CD4-positive, alpha-beta T cell (primary cell): ENCODE data around the gene FREM1. TPM values are rescaled to one million over a fixed set of nuclear protein-coding genes. Genes with fewer than 3 reads are reported as not detected.
"Not testable (repeated sequence)": the region's sequence is repeated elsewhere in the genome, so short reads cannot be mapped to it uniquely, and the experiment has no call there.

Experiments
- ATAC-seq: fragments of 200-7000 bp; cut with Tn5 transposase; one replicate; pipeline ENCODE4 v1.10.0; 2022; ENCODE audit warnings: mild to moderate bottlenecking; ENCODE audit not compliant: poor library complexity
- CTCF ChIA-PET: fragments of 350-600 bp; sonication (Branson Sonifier 250); formaldehyde crosslinking; loops from one replicate; lab custom pipeline; 2021; ENCODE audit warnings: antibody characterized with exemption, inconsistent platforms; lab: Charles Lee
- POLR2A ChIA-PET: fragments of 350-600 bp; sonication (Branson Sonifier 250); formaldehyde crosslinking; loops from one replicate; lab custom pipeline; 2021; ENCODE audit warnings: antibody characterized with exemption, inconsistent platforms; lab: Charles Lee
- DNase-seq, 14 experiments: peaks; one replicate each; pipeline ENCODE4 v3.0.0-alpha.2; 2013 to 2020; ENCODE audit warnings: mixed read lengths in 2 of 14
- H3K27ac ChIP-seq, 2 donors: one replicate each; pipeline versions ENCODE4 v1.5.1 to v1.7.0; 2013; ENCODE audit warnings: low read length in 2 of 2, low read depth in 1 of 2, mild to moderate bottlenecking in 1 of 2
- H3K27me3 ChIP-seq, 2 experiments: 1 replicate in 1 of 2; 2 replicates in 1 of 2; pipeline versions ENCODE4 v1.6.1 to v1.7.0; 2013; ENCODE audit warnings: low read length in 2 of 2, control low read depth in 1 of 2, mild to moderate bottlenecking in 1 of 2, moderate library complexity in 1 of 2; ENCODE audit not compliant: insufficient read depth in 2 of 2, control insufficient read depth in 1 of 2
- H3K36me3 ChIP-seq: one replicate; pipeline ENCODE4 v1.6.1; 2013; ENCODE audit warnings: low read length, control low read depth; ENCODE audit not compliant: insufficient read depth
- H3K4me1 ChIP-seq: one replicate; pipeline ENCODE4 v1.6.1; 2013; ENCODE audit warnings: low read length, control low read depth; ENCODE audit not compliant: insufficient read depth
- H3K4me3 ChIP-seq: one replicate; pipeline ENCODE4 v1.5.1; 2013; ENCODE audit warnings: mild to moderate bottlenecking, low read length, moderate library complexity
- H3K9me3 ChIP-seq, 2 experiments: 1 replicate in 1 of 2; 2 replicates in 1 of 2; pipeline versions ENCODE4 v1.6.1 to v1.7.0; 2013; ENCODE audit warnings: low read length in 2 of 2, mild to moderate bottlenecking in 2 of 2, control low read depth in 1 of 2, moderate library complexity in 1 of 2; ENCODE audit not compliant: control insufficient read depth in 1 of 2, insufficient read depth in 1 of 2
- H3K27ac Mint-ChIP-seq: one replicate; pipeline ENCODE4 v1.8.0; 2020; ENCODE audit warnings: mixed read lengths
- H3K27me3 Mint-ChIP-seq: one replicate; pipeline ENCODE4 v1.8.0; 2021; ENCODE audit warnings: mixed read lengths
- H3K36me3 Mint-ChIP-seq: one replicate; pipeline ENCODE4 v1.8.0; 2021; ENCODE audit warnings: low read depth, mixed read lengths
- H3K4me1 Mint-ChIP-seq: one replicate; pipeline ENCODE4 v1.8.0; 2021; ENCODE audit warnings: low read depth, mixed read lengths
- H3K4me3 Mint-ChIP-seq: one replicate; pipeline ENCODE4 v1.8.0; 2020; ENCODE audit warnings: mild to moderate bottlenecking, mixed read lengths
- H3K9me3 Mint-ChIP-seq: one replicate; pipeline ENCODE4 v1.8.0; 2020; ENCODE audit warnings: mixed read lengths
- intact Hi-C, 2 experiments: fragments of 100-400 bp; cut with DNase I in 1 of 2; cut with micrococcal nuclease in 1 of 2; formaldehyde crosslinking; loops; one replicate each; pipeline versions ENCODE4 v1.15.1 to v1.9.0; 2023 to 2025; cut with DNase I, micrococcal nuclease
- total RNA-seq, 174 experiments: library from RNA in 2 of 174; stranded (reverse) in 2 of 174; gene quantifications; one replicate each; pipeline ENCODE4 v1.2.3 and lab custom pipeline; 2021 to 2026
- TF ChIP-seq, protein P1 (sequence below): fragments of 200-600 bp; IDR thresholded peaks from one replicate; pipeline ENCODE4 v1.8.0; 2022; ENCODE audit warnings: antibody characterized with exemption, mild to moderate bottlenecking

The FREM1 gene
- total RNA-seq, 2 experiments from 2014 or later = 0.27 TPM; not detected in 1

DNA sequence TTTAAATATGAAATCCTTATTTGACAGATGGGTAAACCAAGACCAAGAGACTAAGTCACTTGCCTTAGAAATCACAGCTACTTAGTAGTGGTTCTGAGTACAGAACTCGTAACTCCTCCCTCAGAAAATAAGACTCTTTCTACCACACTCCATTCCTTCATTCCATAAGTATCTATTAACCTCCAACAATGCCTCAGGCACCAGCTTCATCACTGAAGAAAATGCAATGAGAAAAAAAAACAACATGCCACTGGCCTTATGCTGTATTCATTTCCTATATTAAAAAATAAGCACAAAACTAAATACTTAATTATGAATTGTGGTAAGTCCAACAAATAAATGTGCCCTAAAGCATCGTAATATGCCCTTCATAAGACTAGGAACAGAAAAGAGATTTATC, 13.5 kb upstream of the FREM1 start:
- no peaks in the 10 kb centered on the region for H3K27me3 ChIP-seq
- no peaks in the 10 kb centered on the region for H3K27me3 Mint-ChIP-seq
- no peaks in the 10 kb centered on the region for H3K36me3 Mint-ChIP-seq
- no peak overlapping the region for H3K27ac ChIP-seq
- H3K4me1 Mint-ChIP-seq = no peaks in the 10 kb centered on the region
- H3K9me3 Mint-ChIP-seq = no peaks in the 10 kb centered on the region
- DNase-seq = no peak
- no peak for ATAC-seq
- H3K36me3 ChIP-seq = no peaks in the 10 kb centered on the region
- no peak overlapping the region for H3K27ac Mint-ChIP-seq
- TF ChIP-seq, protein P1, sequence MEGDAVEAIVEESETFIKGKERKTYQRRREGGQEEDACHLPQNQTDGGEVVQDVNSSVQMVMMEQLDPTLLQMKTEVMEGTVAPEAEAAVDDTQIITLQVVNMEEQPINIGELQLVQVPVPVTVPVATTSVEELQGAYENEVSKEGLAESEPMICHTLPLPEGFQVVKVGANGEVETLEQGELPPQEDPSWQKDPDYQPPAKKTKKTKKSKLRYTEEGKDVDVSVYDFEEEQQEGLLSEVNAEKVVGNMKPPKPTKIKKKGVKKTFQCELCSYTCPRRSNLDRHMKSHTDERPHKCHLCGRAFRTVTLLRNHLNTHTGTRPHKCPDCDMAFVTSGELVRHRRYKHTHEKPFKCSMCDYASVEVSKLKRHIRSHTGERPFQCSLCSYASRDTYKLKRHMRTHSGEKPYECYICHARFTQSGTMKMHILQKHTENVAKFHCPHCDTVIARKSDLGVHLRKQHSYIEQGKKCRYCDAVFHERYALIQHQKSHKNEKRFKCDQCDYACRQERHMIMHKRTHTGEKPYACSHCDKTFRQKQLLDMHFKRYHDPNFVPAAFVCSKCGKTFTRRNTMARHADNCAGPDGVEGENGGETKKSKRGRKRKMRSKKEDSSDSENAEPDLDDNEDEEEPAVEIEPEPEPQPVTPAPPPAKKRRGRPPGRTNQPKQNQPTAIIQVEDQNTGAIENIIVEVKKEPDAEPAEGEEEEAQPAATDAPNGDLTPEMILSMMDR = no peak
- H3K9me3 ChIP-seq = no peaks in the 10 kb centered on the region
- ChIA-PET POLR2A (interaction anchor here (0.6 kb wide), 1 partner anchor 440 kb away, joined by 3 read pairs; no protein-coding TSS in a partner anchor), CTCF (no interaction called here)
- H3K4me3 Mint-ChIP-seq = no peak overlapping the region
- no peak overlapping the region for H3K4me3 ChIP-seq
- intact Hi-C loops = no loop called here
- no peaks in the 10 kb centered on the region for H3K4me1 ChIP-seq

GRCh38 chr9:14920805-14921204, 10.6 kb upstream of the FREM1 start:
- CTCF ChIA-PET = not testable (repeated sequence)

GRCh38 chr9:14913366-14913765, 3.1 kb upstream of the FREM1 start:
- Mint-ChIP-seq H3K27me3 (peaks cover 9% of the 10 kb centered on the region), H3K4me3 (no peak overlapping the region), H3K4me1 (no peaks in the 10 kb centered on the region), H3K9me3 (no peaks in the 10 kb centered on the region), H3K36me3 (no peaks in the 10 kb centered on the region), H3K27ac (no peak overlapping the region)
- DNase-seq (no peak), ATAC-seq (no peak)
- intact Hi-C loops = no loop called here
- no peak overlapping the region for H3K4me3 ChIP-seq
- no peaks in the 10 kb centered on the region for H3K36me3 ChIP-seq
- TF ChIP-seq, protein P1 = no peak
- no peaks in the 10 kb centered on the region for H3K4me1 ChIP-seq
- no peaks in the 10 kb centered on the region for H3K9me3 ChIP-seq
- no peak overlapping the region for H3K27ac ChIP-seq
- ChIA-PET CTCF (no interaction called here), POLR2A (no interaction called here)
- H3K27me3 ChIP-seq = no peaks in the 10 kb centered on the region

More at GRCh38 chr9:14920805-14921204, 10.6 kb upstream of the FREM1 start:
- H3K4me3 ChIP-seq, H3K36me3 ChIP-seq, ATAC-seq, H3K4me3 Mint-ChIP-seq, H3K4me1 ChIP-seq, intact Hi-C loops, H3K27me3 ChIP-seq, DNase-seq, POLR2A ChIA-PET, H3K27ac ChIP-seq, H3K4me1 Mint-ChIP-seq, H3K27me3 Mint-ChIP-seq, H3K9me3 ChIP-seq, H3K9me3 Mint-ChIP-seq, H3K27ac Mint-ChIP-seq, H3K36me3 Mint-ChIP-seq: not testable (repeated sequence)

DNA sequence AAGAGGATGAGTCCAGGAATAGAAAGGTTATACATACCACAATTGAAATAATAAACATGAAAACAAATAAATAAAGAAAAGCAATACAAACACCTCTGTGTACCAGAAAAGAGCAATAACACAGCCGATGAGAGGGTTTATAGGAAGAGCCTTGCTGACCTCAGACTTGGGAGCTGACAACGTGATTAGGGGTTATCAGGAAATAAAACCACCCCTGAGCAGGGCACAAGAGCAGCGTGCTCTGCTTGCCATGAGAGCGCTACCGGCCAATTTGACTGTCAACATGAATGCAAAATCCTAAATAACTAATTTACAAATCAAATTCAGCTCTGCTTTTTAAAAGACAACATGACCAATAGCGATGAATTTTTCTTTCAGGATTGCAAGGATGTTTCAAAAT, 2.6 kb upstream of the FREM1 start:
- Mint-ChIP-seq H3K4me3 (no peak overlapping the region), H3K27ac (no peak overlapping the region), H3K36me3 (no peaks in the 10 kb centered on the region), H3K27me3 (peaks cover 9% of the 10 kb centered on the region), H3K4me1 (no peaks in the 10 kb centered on the region), H3K9me3 (no peaks in the 10 kb centered on the region)
- Histone ChIP-seq H3K36me3 (no peaks in the 10 kb centered on the region), H3K4me3 (no peak overlapping the region), H3K27ac (no peak overlapping the region), H3K4me1 (no peaks in the 10 kb centered on the region), H3K9me3 (no peaks in the 10 kb centered on the region), H3K27me3 (no peaks in the 10 kb centered on the region)
- ChIA-PET POLR2A (no interaction called here), CTCF (no interaction called here)
- no peak for ATAC-seq
- intact Hi-C loops = no loop called here
- DNase-seq = no peak
- TF ChIP-seq, protein P1 = no peak
